SH-SY5Y (cell line): Measurements from ENCODE around the gene NATD1.

Experiments used
- GATA2 ChIP-seq: IDR thresholded peaks from 2 replicates; pipeline ENCODE4 v1.6.1; 2011; ENCODE audit warnings: mild to moderate bottlenecking, low read depth, low read length
- GATA3 ChIP-seq: IDR thresholded peaks from 2 replicates; pipeline ENCODE4 v1.6.1; 2011; ENCODE audit warnings: low read depth, mild to moderate bottlenecking, low read length, moderate library complexity

- TF ChIP-seq GATA2 (no peak), GATA3 (no peak)
Measured at GRCh38 chr17:21189361-21189760, 63.8 kb downstream of the NATD1 start.
